Measurements from ENCODE around the gene ST6GALNAC5.

ST6GALNAC5 gene

DNA sequence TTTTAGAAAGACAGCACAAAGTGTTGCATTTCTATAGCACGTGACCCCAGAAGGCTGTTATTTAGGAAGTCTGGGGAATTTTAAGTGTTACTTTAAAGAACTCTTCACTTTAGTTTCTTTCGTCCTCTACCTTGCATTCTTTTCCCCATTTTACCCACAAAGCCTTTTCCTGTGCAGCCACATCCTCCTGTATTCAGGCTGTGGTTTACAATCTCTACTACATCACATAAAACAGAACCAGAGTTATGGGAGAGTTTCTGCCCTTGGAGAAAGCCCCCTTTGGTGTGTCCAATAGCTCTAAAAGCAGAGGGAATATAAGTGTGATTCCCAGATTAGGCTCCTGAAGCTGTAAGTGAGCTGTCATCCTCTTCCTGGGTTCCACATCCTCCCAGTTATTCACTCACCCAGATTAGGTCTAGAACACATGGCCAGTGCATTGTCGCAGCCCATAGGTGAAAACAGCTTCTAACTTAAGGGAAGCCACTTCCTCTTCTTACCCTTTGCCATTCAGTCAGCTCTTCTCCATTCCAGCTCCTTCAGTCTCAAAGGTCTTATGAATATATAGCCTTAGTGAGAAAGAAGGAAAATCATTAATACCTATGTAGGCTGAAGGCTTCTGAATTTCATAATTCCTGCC, 180.8 kb downstream of the ST6GALNAC5 start:
- no peak for DNase-seq (ENCODE audit: low read depth in 2 of 2)

- DNase-seq (ENCODE audit: low read depth in 2 of 2), result no peak
Measured at GRCh38 chr1:77048615-77049005, 181.3 kb downstream of the ST6GALNAC5 start.

DNA sequence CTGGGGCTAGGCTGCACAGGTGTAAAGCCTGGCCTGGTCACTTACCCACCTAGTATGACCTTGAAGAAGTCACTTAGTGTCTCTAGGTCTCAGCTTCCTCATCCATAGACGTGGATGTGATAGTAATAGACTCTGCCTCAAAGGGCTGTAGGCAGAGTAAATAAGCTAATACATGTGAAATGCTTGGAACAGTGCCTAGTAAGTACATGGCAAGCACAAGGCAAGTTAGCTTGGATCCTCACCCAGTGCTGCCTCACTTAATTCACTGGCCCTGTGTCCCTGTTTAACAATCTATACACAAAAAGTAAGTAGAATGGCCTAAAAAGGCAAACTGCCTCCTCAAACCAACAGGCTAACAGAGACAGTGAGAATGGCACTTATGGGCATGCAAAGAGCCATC, 184.1 kb downstream of the ST6GALNAC5 start:
- no peak for DNase-seq (ENCODE audit: low read depth in 2 of 2)

GRCh38 chr1:77056525-77056924, 189.2 kb downstream of the ST6GALNAC5 start:
- no peak for DNase-seq (ENCODE audit: low read depth in 2 of 2)

DNA sequence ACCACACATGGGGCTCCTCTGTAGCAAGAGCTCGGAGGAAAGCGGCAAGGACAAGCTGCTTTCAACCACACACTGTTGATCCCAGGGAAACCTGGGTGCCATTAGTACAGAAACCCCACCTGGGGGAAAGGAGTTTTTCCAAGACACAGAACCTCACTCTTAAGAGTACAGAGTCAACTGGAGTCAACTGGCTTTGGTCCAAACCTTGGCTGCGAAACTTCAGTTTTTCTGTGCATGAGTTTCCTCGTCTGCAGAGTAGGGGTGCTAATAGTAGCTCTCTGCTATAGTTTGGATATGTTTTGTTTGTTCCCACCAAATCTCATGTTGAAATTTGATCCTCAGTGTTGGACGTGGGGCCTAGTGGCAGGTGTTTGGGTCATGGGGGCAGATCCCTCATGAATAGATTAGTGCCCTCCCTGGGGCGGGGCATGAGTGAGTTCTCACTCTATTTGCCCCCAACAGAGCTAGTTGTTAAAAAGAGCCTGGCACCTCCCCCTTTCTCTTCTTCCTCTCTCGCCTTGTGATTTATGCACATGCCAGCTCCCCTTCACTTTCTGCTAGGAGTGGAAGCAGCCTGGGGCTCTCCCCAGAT, 190.8 kb downstream of the ST6GALNAC5 start:
- no peak for DNase-seq (ENCODE audit: low read depth in 2 of 2)

DNA sequence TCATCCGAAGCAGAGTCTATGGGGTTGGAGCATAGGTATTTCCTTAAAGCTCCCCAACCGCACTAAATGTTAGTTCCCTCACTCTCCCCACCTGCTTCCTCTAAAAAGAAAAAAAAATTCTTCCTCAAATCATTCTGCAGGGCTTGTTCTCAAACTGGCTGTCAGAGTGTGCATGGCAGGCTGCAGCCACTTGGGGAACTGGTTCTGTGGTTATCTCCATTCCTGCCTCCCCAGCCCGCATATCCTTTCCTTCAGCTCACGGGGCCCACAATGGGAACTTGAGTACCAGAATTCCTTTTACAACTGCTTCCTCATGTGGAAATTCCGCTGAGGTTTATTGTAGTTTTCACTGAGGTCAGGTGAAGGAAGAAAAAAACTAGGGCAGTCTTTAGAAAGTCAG, 192.7 kb downstream of the ST6GALNAC5 start:
- no peak for DNase-seq (ENCODE audit: low read depth in 2 of 2)

DNA sequence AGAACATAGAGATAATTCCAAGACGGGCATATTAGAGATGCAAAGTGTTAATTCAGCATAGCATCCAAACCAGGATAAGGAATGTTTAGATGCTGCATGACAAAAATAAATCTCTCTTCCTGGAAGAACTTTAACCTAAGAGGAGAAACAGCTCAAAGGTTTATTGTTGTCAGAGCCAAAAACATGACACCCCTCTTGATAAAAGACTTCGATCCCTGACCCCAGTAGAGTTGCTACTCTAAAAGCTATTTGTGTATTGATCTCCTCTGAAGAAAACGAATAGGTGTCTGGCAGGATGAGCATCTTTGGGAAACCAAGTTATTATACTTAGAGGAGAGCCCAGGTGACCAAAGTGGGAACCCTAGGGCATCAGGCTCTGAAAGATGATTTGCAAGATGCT, 193.9 kb downstream of the ST6GALNAC5 start:
- no peak for DNase-seq (ENCODE audit: low read depth in 2 of 2)

DNA sequence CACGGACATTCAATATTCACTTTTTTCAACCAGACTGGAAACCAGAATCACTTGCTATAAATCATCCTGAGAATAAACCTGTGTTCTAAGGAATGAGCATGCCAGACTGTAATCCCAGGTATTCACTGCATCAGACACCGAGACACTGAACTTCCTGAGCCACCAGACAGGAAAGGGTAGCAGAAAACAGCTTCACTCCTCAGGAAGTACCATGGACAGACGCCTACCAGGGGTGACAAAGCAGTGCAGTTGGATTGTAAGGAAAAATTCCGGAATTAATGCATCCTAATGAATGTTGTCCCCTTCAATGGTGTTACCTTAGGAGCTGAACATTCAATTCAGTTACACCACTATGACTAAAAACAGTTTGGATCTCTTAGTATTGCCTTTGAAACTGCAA, 195.8 kb downstream of the ST6GALNAC5 start:
- DNase-seq (ENCODE audit: low read depth in 2 of 2), result no peak

- no peak for DNase-seq (ENCODE audit: low read depth in 2 of 2)
Measured at GRCh38 chr1:77064246-77064645, 197.0 kb downstream of the ST6GALNAC5 start.

DNA sequence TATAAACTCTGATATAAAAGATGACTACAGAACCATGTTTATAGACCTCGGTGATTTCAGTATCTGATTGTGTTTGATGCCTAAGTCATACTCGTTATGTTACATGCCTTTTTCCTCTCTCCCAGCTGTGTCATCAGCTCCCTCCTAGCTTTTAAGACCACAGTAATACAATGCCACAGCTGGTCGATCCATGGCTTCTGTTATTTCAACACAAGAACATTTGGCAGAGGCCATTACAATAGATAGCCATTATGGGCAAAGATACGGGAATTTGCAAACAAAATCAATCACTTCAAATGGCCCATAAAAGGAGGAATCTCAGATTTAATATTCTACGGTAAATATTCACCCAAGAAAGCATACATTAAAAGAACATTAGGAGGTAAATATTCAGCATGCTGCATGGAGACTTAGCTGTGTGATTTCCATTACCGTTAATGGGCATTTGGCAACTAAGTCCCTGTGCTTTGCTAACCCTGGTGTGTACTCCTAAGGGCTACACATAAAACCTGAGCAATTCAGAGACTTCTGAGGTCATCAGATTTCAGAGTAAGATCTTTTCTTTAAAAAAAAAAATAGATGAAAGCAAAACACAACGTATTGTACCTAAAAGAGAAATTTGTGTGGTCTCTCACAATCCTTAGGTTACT, 198.5 kb downstream of the ST6GALNAC5 start:
- no peak for DNase-seq (ENCODE audit: low read depth in 2 of 2)

DNA sequence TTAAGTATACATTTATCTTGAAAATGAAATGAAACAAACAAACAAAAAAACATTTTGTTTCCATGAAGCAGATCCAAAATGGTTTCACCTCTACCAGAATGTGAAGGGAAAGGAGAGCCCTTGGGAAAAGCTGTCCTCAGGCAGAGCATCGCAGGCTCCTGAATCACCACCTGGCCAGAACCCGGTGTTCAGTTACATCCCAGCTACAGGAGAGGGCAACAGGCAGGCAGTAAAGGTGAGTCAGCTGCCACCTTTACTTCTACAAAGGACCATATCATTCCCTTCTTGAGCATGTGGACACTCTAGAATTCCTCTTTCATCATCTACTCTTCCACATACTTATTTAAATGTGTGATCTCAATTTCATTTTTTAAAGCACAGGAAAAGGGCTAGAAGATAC, 200.7 kb downstream of the ST6GALNAC5 start:
- DNase-seq (ENCODE audit: low read depth in 2 of 2), result no peak

DNA sequence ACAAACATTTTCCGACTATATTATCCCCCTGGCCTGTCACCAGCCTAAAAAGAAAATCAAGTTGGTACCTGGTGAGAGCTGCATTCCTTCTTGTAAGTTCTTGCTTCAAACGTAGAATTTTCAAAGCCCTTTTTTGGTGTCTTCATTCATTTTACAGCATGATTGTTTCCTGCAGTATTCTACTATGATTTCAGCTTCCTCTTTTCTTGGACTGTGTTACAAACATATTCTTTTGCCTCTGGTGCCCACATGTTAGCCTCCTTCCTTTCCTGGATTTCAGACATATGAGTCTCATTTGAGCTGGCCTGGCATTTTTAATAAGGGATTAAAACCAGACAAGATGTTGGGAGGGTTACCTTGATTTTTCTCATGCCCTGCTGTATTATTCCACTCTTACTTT, 209.5 kb downstream of the ST6GALNAC5 start:
- no peak for DNase-seq (ENCODE audit: low read depth in 2 of 2)

GRCh38 chr1:77081834-77082233, 214.6 kb downstream of the ST6GALNAC5 start:
- no peak for DNase-seq (ENCODE audit: low read depth in 2 of 2)

GRCh38 chr1:77084457-77084856, 217.2 kb downstream of the ST6GALNAC5 start:
- no peak for DNase-seq (ENCODE audit: low read depth in 2 of 2)

GRCh38 chr1:77085109-77085508, 217.8 kb downstream of the ST6GALNAC5 start:
- DNase-seq (ENCODE audit: low read depth in 2 of 2), result no peak

- no peak for DNase-seq (ENCODE audit: low read depth in 2 of 2)
Measured at GRCh38 chr1:77089756-77090155, 222.5 kb downstream of the ST6GALNAC5 start.

DNA sequence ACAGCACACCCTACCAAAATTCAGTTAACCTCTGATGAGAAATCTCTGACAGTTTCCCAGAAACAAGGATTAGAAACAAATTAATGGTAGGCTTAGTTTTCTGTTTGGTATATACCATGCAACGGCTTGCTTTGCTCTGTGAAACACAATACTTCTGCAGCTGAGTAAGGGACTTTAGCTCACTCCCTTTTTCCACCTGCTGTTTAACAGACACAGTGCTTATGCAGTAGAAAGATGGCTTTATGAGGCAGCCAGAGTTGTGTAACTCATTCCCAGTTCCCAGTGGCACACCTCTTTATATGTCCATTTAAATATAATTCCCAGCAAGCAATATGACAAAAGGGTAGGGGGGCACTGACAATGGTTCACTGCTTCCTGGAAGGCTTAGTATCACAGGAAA, 228.0 kb downstream of the ST6GALNAC5 start:
- no peak for DNase-seq (ENCODE audit: low read depth in 2 of 2)

GRCh38 chr1:77096496-77097255, 229.4 kb downstream of the ST6GALNAC5 start:
- DNase-seq (ENCODE audit: low read depth in 2 of 2), result no peak

DNA sequence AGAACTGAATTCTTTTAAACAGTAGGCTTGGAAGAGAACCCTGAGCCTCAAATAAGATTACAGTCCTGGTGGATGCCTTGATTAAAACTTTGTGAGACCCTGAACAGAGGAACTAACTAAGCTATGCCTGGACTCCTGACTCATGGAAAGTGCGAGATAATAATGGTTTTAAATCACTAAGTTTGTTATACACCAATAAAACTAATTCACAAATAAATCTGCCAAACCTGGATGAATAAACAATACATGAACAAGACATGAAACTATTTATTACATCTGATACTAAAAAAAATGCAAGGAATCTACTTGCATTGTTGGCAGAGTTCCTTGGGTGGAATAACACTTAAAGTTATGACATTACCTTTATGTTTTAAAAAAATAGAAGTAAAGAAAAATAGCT, 233.6 kb downstream of the ST6GALNAC5 start:
- DNase-seq (ENCODE audit: low read depth in 2 of 2), result no peak

DNA sequence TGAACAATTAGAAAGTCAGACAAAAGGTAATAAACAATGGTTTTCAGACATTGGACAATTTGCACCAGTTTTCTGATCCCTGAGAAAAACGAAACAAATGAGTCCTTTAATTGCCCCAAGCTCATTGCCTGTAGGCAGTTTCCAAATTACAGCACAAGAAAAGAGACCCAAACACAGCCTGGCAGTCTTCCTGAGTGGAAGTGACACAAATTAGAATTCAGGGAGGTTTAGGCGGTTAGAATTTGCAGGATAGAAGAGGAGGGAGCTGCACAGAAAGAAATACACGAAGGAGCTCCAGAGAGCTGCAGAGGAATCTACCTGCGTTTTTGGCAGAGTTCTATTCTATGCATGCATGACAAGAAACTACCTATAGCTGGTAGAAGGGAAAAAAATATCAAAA, 236.2 kb downstream of the ST6GALNAC5 start:
- no peak for DNase-seq (ENCODE audit: low read depth in 2 of 2)

GRCh38 chr1:77104672-77105071, 237.4 kb downstream of the ST6GALNAC5 start:
- DNase-seq (ENCODE audit: low read depth in 2 of 2), result no peak

Measured in stimulated activated CD4-positive, alpha-beta T cell treated with anti-CD3 and anti-CD28 coated beads, Interleukin-4, amount 100 ng/mL, for 48 hours (primary cell).